ENCODE data around the gene KIAA1671. TPM values are rescaled to one million over a fixed set of nuclear protein-coding genes. Genes with fewer than 3 reads are reported as not detected.

KIAA1671 gene
- total RNA-seq, 1 experiment from 2014 or later: 18.6 TPM

DNA sequence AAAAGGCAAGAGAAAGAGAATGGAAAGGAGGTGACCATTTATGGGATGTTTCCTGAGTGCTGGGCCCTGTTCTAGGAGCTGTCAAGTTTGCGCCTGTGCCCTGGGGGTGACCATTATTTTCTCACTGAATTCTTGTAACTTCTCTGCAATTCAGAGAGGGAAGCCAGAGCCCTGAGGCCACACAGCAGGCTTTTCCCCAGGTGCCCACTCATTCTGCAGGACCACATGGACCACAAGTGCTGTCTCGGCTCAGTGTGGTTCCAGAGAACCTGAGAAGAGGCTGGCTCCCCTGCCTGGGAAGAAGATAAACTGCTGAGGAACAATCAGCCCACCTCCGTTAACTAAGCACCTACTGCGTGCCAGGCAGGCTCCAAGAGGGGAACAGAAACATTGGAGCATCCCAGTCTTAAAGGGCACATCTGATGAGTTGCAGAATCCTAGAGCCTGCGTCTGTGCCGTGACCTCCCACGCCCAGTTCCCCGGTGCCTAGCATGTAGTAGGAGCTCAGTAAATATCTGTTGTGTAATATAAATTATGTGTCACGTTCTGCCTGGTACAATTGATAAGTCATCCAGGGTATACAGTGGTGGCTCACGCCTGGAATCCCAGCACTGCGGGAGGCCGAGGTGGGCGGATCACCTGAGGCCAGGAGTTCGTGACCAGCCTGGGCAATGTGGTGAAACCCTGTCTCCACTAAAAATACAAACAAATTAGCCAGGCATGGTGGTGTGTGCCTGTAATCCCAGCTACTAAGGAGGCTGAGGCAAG is 215.5 kb downstream of the KIAA1671 start:
- Histone ChIP-seq H3K9me3 (ENCODE audit: low read length) (no peaks in the 10 kb centered on the region), H3K4me2 (ENCODE audit: low read length) (no peak overlapping the region), H3K4me3 (ENCODE audit: low read length) (no peak overlapping the region), H3K79me2 (ENCODE audit: low read length) (no peaks in the 10 kb centered on the region), H4K20me1 (ENCODE audit: low read length) (no peaks in the 10 kb centered on the region), H3K27me3 (ENCODE audit: low read length) (no peaks in the 10 kb centered on the region), H3F3A (ENCODE audit: low read length, unreplicated experiment) (no peaks in the 10 kb centered on the region), H2AFZ (ENCODE audit: low read length) (no peak overlapping the region), H3K27ac (ENCODE audit: low read length) (no peak overlapping the region), H3K4me1 (ENCODE audit: insufficient read depth, low read length) (peaks cover 7% of the 10 kb centered on the region; the same call in 1 of the 2 replicates), H3K9ac (ENCODE audit: low read length) (no peak overlapping the region), H3K9me2 (replicated peaks; ENCODE audit: low read length) (no peaks in the 10 kb centered on the region), H3K36me3 (ENCODE audit: low read depth, low read length) (no peaks in the 10 kb centered on the region)
- intact Hi-C loops (cut with micrococcal nuclease): no loop called here
- no peak for TF ChIP-seq EZH2 (IDR thresholded peaks at IDR 0.05; ENCODE audit: low read length, unreplicated experiment)
- BruUV-seq (replicated peaks): no TSS peak
- no peak for ATAC-seq
- ChIA-PET POLR2A (ENCODE audit: unreplicated experiment) (no interaction called here), CTCF (no interaction called here)
- DNase-seq: no peak

DNA sequence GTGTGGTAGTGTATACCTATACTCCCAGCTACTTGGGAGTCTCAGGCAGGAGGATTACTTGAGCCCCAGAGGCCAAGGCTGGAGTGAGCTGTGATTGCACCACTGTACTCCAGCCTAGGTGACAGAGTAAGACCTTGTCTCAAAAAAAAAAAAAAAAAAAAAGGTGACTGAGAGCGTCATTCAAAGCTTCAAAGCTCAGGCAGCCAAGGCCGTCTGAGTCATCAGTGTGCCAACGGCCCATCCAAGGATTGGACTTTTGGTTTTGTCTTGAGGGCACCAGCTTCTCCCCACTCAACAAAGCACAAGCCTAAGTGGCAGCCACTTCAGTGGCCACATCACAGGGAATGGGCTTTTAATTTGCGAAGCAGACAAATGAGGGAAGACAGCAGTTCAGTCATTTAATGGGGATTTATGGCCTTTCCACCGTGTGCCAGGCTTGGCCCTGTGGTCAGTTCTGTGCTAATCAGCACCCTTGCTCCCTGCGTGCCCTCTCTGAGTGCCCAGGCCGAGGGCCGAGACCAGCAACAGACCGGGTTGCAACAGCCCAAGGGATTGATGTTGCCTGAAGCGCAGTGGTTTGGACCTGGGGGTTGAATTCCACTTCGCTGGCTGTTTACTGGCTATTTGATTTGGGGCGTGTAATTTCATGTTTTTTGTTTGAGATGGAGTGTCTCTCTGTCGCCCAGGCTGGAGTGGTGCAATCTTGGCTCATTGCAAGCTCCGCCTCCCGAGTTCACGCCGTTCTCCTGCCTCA is 216.9 kb downstream of the KIAA1671 start:
- TF ChIP-seq EZH2 (IDR thresholded peaks at IDR 0.05; ENCODE audit: low read length, unreplicated experiment): no peak
- no peak for TF ChIP-seq EZH2phosphoT487 (IDR thresholded peaks at IDR 0.05; ENCODE audit: borderline replicate concordance, low read length)
- TF ChIP-seq, protein P1, sequence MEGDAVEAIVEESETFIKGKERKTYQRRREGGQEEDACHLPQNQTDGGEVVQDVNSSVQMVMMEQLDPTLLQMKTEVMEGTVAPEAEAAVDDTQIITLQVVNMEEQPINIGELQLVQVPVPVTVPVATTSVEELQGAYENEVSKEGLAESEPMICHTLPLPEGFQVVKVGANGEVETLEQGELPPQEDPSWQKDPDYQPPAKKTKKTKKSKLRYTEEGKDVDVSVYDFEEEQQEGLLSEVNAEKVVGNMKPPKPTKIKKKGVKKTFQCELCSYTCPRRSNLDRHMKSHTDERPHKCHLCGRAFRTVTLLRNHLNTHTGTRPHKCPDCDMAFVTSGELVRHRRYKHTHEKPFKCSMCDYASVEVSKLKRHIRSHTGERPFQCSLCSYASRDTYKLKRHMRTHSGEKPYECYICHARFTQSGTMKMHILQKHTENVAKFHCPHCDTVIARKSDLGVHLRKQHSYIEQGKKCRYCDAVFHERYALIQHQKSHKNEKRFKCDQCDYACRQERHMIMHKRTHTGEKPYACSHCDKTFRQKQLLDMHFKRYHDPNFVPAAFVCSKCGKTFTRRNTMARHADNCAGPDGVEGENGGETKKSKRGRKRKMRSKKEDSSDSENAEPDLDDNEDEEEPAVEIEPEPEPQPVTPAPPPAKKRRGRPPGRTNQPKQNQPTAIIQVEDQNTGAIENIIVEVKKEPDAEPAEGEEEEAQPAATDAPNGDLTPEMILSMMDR (conservative IDR thresholded peaks at IDR 0.05; ENCODE audit: low read depth, low read length): no peak
- Histone ChIP-seq H3K36me3 (ENCODE audit: low read depth, low read length) (no peaks in the 10 kb centered on the region), H3K4me3 (ENCODE audit: low read length) (no peak overlapping the region), H3K79me2 (ENCODE audit: low read length) (no peaks in the 10 kb centered on the region), H3K4me1 (ENCODE audit: insufficient read depth, low read length) (peaks cover 7% of the 10 kb centered on the region; the same call in 1 of the 2 replicates), H3K9me3 (ENCODE audit: low read length) (no peaks in the 10 kb centered on the region), H2AFZ (ENCODE audit: low read length) (no peak overlapping the region), H3K9ac (ENCODE audit: low read length) (no peak overlapping the region), H3K4me2 (ENCODE audit: low read length) (no peak overlapping the region), H3K27me3 (ENCODE audit: low read length) (no peaks in the 10 kb centered on the region), H3K9me2 (replicated peaks; ENCODE audit: low read length) (no peaks in the 10 kb centered on the region), H4K20me1 (ENCODE audit: low read length) (no peaks in the 10 kb centered on the region), H3F3A (ENCODE audit: low read length, unreplicated experiment) (no peaks in the 10 kb centered on the region), H3K27ac (ENCODE audit: low read length) (no peak overlapping the region)
- intact Hi-C loops (cut with micrococcal nuclease): no loop called here
- no TSS peak for BruUV-seq (replicated peaks)
- POLR2A ChIA-PET (ENCODE audit: unreplicated experiment): no interaction called here
- CTCF ChIA-PET: no interaction called here
- ATAC-seq: no peak
- DNase-seq: peak; percentile 8

DNA sequence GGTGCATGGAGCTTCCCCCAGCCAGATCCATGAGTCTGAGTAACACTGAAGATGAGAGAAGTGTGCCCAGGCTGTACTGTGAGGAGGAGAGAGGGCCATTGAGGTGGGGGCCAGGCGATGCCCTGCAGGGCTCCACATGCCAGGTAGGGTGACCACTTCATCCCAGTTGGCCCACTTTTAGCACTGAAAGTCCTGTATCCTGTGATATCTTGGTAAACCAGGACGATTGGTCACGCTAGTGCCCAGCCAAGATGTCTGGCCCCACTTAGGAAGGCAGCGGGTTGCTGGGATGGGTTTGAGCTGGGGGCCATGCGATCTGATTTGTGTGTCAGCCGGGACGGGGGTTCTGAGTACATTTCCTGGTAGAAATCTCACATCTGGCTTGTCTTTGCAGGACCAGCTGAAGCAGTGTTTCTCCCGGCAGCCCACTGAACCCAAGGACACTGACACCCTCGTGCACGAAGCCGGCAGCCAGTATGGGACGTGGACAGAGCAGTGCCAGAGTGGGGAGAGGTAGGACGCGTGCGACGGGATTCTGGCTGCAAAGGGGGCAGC is 218.0 kb downstream of the KIAA1671 start:
- Histone ChIP-seq H3K27me3 (ENCODE audit: low read length) (no peaks in the 10 kb centered on the region), H3K79me2 (ENCODE audit: low read length) (no peaks in the 10 kb centered on the region), H3F3A (ENCODE audit: low read length, unreplicated experiment) (no peaks in the 10 kb centered on the region), H2AFZ (ENCODE audit: low read length) (no peak overlapping the region), H4K20me1 (ENCODE audit: low read length) (no peaks in the 10 kb centered on the region), H3K4me3 (ENCODE audit: low read length) (no peak overlapping the region), H3K27ac (ENCODE audit: low read length) (no peak overlapping the region), H3K9me3 (ENCODE audit: low read length) (no peaks in the 10 kb centered on the region), H3K36me3 (ENCODE audit: low read depth, low read length) (no peaks in the 10 kb centered on the region), H3K4me2 (ENCODE audit: low read length) (no peak overlapping the region), H3K9ac (ENCODE audit: low read length) (no peak overlapping the region), H3K4me1 (ENCODE audit: insufficient read depth, low read length) (peaks cover 7% of the 10 kb centered on the region; the same call in 1 of the 2 replicates), H3K9me2 (replicated peaks; ENCODE audit: low read length) (no peaks in the 10 kb centered on the region)
- ChIA-PET POLR2A (ENCODE audit: unreplicated experiment) (no interaction called here), CTCF (no interaction called here)
- no peak for ATAC-seq
- intact Hi-C loops (cut with micrococcal nuclease): no loop called here
- TF ChIP-seq EZH2phosphoT487 (IDR thresholded peaks at IDR 0.05; ENCODE audit: borderline replicate concordance, low read length) (no peak), EZH2 (IDR thresholded peaks at IDR 0.05; ENCODE audit: low read length, unreplicated experiment) (no peak)
- TF ChIP-seq, protein P1 (conservative IDR thresholded peaks at IDR 0.05; ENCODE audit: low read depth, low read length): no peak
- DNase-seq: no peak
- no TSS peak for BruUV-seq (replicated peaks)
